ENCODE measurements around the gene PHACTR3. TPM values are rescaled to one million over a fixed set of nuclear protein-coding genes. Genes with fewer than 3 reads are reported as not detected.

PHACTR3 gene
- polyA plus RNA-seq, 1 donor = 5.5 TPM

DNA sequence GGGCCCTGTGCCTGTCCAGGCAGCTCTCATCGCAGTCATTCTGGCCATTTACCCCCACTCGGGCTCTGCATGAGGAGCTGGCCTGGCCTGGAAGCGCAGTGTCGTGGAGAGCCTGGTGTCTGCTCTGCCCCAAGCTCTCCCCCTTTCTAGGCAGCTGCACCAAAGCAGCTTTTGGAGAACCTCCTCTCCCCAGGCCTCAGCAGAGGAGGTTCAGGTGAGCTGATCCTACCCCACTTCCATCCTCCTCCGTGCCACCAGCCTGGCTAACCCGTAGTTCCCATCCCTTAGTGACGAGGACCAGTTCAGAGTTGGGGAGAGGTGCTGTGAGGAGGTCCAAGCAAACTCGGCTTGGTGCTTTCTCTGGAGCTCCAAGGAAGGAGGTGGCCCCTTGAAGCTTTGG lies 30.5 kb upstream of the PHACTR3 start:
- no peak for DNase-seq (ENCODE audit: low read depth)

- DNase-seq (ENCODE audit: low read depth) = no peak
Observed at GRCh38 chr20:59574308-59574707, 30.0 kb upstream of the PHACTR3 start.

- no peak for DNase-seq (ENCODE audit: low read depth)
Observed at GRCh38 chr20:59575216-59575615, 29.1 kb upstream of the PHACTR3 start.

DNA sequence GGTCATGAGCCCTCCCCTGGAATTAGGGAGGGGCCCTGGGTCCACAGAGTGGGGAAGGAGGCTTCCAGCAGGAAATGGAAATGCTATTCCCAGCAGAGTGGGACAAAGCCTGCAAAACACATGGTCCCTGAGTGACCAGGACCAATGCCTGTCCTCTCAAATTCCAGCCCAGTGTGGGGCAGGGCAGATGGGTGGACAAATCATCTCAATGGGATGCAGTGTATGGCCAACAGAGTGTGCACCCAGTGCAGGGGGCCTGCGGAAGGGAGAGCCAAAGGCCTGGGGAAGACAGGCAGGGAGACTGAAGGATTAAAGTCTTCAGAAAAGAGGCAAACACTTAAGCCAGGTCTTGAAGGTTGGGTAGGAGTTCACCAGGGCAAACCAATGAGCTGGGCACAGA lies 28.7 kb upstream of the PHACTR3 start:
- DNase-seq (ENCODE audit: low read depth) = no peak

GRCh38 chr20:59576216-59576953 lies 28.0 kb upstream of the PHACTR3 start:
- no peak for DNase-seq (ENCODE audit: low read depth)

GRCh38 chr20:59577037-59577808 lies 27.1 kb upstream of the PHACTR3 start:
- DNase-seq (ENCODE audit: low read depth) = no peak

GRCh38 chr20:59577809-59578435 lies 26.4 kb upstream of the PHACTR3 start:
- no peak for DNase-seq (ENCODE audit: low read depth)

DNA sequence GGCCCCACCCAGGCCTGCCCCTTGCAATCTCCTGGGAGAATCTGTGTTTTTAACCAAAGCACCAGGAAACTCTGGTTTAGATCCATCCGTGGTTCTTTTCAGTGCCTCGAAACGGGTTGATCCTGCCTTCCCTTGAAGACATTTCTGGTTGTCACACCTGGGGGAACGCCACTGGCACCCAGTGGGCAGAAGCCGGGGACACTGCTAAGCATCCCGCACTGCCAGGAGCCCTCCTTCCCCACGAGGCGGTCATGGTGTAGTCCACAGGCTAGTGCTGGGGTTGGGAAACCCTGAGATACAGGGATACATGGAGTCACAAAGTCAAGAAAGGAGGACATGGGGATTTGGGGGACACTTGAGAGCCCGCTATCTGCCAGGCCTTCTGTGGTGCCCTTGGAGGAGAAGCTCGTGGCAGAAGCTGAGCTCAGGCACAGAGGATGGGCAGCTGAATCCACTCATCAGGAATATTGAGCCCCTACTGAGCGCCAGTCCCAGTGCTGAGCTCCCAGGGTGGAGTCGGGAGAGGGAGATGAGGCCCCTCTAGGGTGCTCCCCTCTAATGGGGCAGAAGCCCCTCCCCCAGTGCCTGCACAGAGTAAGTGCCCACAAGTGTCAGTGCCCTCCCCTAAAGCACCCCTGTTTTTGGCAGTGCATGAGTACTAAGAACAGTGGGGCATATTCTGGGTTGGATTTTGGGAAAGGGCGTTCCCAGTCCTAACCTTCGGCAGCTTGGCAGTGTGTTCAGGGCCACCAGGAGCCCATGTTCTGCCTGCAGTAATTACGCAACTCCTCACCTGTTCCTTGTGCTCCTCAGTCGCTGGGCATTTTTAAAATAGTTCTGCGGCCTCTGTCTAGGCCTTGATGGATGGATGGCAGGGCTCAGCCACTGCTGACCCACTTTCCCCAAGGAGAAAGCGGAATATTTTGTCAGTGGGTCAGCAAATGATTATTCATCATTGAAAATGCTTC lies 25.6 kb upstream of the PHACTR3 start:
- DNase-seq (ENCODE audit: low read depth) = no peak

GRCh38 chr20:59579404-59580145 lies 24.8 kb upstream of the PHACTR3 start:
- DNase-seq (ENCODE audit: low read depth) = no peak

DNA sequence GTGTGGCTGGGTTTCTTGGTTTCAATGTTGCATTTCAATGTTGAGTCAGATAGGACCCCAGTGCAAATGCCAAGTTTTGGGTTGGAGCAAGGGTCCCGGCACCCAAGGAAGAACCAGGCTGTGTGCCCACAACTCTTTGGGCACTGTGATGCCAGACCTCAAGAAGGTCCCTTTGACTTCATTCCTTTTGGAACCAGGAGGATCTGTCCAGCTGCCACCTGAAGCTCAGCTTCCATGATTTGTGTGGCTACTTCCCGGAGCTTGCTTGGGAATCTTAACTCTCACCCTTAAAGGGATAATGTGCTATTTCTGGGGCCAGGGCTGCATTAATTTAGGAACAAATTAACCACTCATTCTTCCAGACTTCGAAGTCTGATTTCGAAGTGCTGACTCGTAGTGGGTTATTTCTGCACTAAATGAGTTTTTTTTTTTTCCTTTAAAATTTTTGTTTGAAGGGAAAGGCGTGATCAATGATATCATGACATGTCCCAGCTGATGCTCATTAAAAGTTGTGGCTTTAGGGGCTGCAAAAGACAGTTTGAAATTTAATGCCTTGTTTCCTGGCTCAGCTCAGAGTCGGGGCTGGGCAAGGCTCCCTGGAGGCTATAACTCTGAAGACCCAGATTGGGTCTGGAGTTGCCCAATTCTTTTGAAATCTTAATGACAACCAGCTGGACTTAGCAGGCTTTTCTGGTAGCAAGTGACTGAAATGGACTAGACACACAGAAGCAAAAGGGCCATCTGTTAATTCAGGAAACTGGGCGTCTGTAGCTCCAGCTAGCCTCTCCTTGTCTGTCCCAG lies 24.0 kb upstream of the PHACTR3 start:
- DNase-seq (ENCODE audit: low read depth) = no peak

GRCh38 chr20:59580991-59581401 lies 23.3 kb upstream of the PHACTR3 start:
- DNase-seq (ENCODE audit: low read depth) = no peak

GRCh38 chr20:59581993-59582679 lies 22.2 kb upstream of the PHACTR3 start:
- DNase-seq (ENCODE audit: low read depth) = no peak

DNA sequence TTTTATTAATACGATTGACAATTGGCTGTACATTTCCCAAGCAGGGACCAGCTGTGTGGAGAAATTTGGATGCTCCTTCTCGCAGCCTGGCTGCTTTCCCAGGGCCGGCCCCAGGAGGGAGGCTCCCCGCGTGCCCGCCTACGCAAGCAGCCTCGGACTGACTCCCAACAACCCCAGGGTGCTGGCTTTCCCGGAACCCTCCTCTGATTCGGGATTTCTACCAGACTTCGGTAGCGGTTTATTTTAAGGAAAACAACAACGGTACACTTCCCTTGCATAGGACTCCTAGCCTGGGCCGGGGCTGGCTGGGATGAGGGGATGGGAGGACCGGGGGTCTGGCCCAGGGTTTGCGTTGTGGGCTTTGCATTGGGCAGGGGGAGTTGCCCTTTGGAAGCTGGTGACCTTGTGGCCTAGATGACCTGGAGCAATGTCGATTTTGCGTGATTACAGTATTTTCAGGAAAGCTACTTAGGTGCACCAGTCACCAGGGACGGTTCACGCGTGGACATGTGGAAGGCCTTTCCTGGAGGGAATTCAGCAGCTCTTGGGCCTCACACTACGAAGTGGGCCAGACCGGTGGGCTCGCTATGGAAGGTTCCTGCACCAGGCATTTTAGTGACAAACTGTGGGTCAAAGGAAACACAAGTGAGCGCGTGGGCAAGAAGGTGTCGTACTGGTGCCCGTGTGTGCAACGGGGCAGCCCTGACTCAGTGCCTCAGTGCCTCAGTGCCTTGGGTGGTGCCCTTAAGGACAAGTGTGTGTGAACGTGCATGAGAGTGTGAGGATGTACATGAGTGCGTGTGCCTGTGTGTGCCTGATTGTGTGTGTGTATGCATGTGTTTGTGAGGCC lies 20.7 kb upstream of the PHACTR3 start:
- DNase-seq (ENCODE audit: low read depth) = no peak

GRCh38 chr20:59584278-59584925 lies 19.9 kb upstream of the PHACTR3 start:
- no peak for DNase-seq (ENCODE audit: low read depth)

GRCh38 chr20:59585714-59586409 lies 18.5 kb upstream of the PHACTR3 start:
- DNase-seq (ENCODE audit: low read depth) = no peak

GRCh38 chr20:59586613-59587012 lies 17.7 kb upstream of the PHACTR3 start:
- no peak for DNase-seq (ENCODE audit: low read depth)

DNA sequence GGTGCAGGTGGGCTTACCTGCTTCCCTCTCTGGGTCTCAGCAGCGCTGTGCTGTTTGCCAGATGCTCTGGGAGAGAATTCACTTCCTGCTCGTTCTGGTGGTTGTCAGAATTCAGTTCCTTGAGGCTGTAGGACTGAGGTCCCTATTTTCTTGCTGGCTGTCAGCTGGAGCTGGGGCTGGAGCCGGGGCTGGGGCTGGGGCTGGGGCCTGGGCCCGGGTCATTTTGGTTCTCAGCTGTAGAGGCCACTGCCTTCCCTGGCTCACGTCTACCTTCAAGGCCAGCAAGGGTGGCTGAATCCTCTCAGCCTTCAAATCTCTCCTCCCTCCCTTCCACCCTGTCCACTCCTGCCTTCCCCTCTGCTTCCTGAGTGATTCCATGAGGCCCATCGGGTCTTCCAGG lies 16.8 kb upstream of the PHACTR3 start:
- no peak for DNase-seq (ENCODE audit: low read depth)

Measured in forelimb muscle (tissue), 1 donor.